HepG2 (cell line): Measurements from ENCODE around the gene S100A12. TPM values are rescaled to one million over a fixed set of nuclear protein-coding genes. Genes with fewer than 3 reads are reported as not detected.

Experiments
- ATAD3A ChIP-seq: sonication (generic); formaldehyde crosslinking; IDR thresholded peaks from 2 replicates; pipeline ENCODE4 v1.4.0; 2020; ENCODE audit warnings: missing genetic modification reagents
- ATF6 ChIP-seq: sonication (generic); formaldehyde crosslinking; conservative IDR thresholded peaks from 2 replicates; pipeline ENCODE4 v1.4.0; 2020; ENCODE audit warnings: missing genetic modification reagents
- BCLAF1 ChIP-seq: fragments of 450-650 bp; IDR thresholded peaks from 2 replicates; pipeline ENCODE4 v1.6.1; 2017; ENCODE audit warnings: mild to moderate bottlenecking
- CBX5 ChIP-seq: sonication (generic); formaldehyde crosslinking; IDR thresholded peaks from 2 replicates; pipeline ENCODE4 v1.4.0; 2020; ENCODE audit warnings: missing genetic modification reagents, borderline replicate concordance
- CSRNP1 ChIP-seq: sonication (generic); formaldehyde crosslinking; IDR thresholded peaks from 2 replicates; pipeline ENCODE4 v1.8.1; 2023; ENCODE audit warnings: mild to moderate bottlenecking, missing genetic modification reagents
- IKZF5 ChIP-seq: IDR thresholded peaks from 2 replicates; pipeline ENCODE4 v1.6.1; 2018; ENCODE audit warnings: missing genetic modification reagents, mild to moderate bottlenecking, missing compliant biosample characterization
- KDM5B ChIP-seq: sonication (generic); formaldehyde crosslinking; IDR thresholded peaks from 2 replicates; pipeline ENCODE4 v1.4.0; 2020; ENCODE audit warnings: missing genetic modification reagents, mild to moderate bottlenecking, borderline replicate concordance
- PPARG ChIP-seq: conservative IDR thresholded peaks from 2 replicates; pipeline ENCODE4 v1.6.1; 2016; ENCODE audit warnings: missing biosample characterization, missing genetic modification reagents
- THAP9 ChIP-seq: sonication (generic); formaldehyde crosslinking; IDR thresholded peaks from 2 replicates; pipeline ENCODE4; 2020; ENCODE audit warnings: missing genetic modification reagents, mild to moderate bottlenecking, borderline replicate concordance
- TIGD3 ChIP-seq: sonication (generic); formaldehyde crosslinking; IDR thresholded peaks from 2 replicates; pipeline ENCODE4 v1.5.1; 2020; ENCODE audit warnings: mild to moderate bottlenecking, missing genetic modification reagents, borderline replicate concordance
- ZBTB42 ChIP-seq: sonication (generic); formaldehyde crosslinking; IDR thresholded peaks from 2 replicates; pipeline ENCODE4 v1.5.0; 2020; ENCODE audit warnings: mild to moderate bottlenecking, missing genetic modification reagents
- ZNF121 ChIP-seq: sonication (generic); formaldehyde crosslinking; IDR thresholded peaks from 2 replicates; pipeline ENCODE4 v1.5.0; 2020; ENCODE audit warnings: mild to moderate bottlenecking, missing genetic modification reagents
- ZNF574 ChIP-seq: sonication (generic); formaldehyde crosslinking; IDR thresholded peaks from 2 replicates; pipeline ENCODE4 v1.4.0; 2020; ENCODE audit warnings: missing genetic modification reagents
- polyA plus RNA-seq, 8 experiments: library from polyadenylated mRNA; depleted of rRNA in 3 of 8; stranded (reverse) in 7 of 8; unstranded in 1 of 8; fragments of >200 nt; fragmentation: Illumina TruSeq in 4 of 8; extraction: Trizol in 4 of 8; gene quantifications; 2 replicates each; pipeline versions ENCODE4 v1.2.1 to v1.2.3, GENCODE V29; 2011 to 2016; ENCODE audit warnings: low read depth in 4 of 8, missing spikeins in 1 of 8, mixed read lengths in 1 of 8; ENCODE audit not compliant: insufficient read depth in 1 of 8
- total RNA-seq, 5 experiments: library from RNA; depleted of rRNA; stranded (reverse); fragments of >200 nt; fragmentation: Illumina TruSeq; extraction: Trizol; gene quantifications; 2 replicates each; pipeline ENCODE4 v1.2.3, GENCODE V29; 2016; ENCODE audit warnings: low read depth in 1 of 5

The S100A12 gene
- total and polyA plus RNA-seq, 2 of the 13 experiments (the other 11 are each of a cell fraction or from before 2014, with no cell fraction given): not detected

GRCh38 chr1:153422450-153423068 lies 47.1 kb upstream of the S100A12 start (continued):
- TF ChIP-seq ZNF121 (no peak), KDM5B (CRISPR knock-in tag) (no peak), IKZF5 (CRISPR knock-in tag) (peak; percentile 34; the same call in 1 of the 2 replicates), BCLAF1 (no peak), ATF6 (CRISPR knock-in tag) (no peak), ZNF574 (CRISPR knock-in tag) (0 out of 2 replicates have a peak, but pooled peaks have one; percentile 44), PPARG (CRISPR knock-in tag) (peak; percentile 42; the same call in 1 of the 2 replicates), CSRNP1 (CRISPR knock-in tag) (no peak), TIGD3 (CRISPR knock-in tag) (no peak), THAP9 (CRISPR knock-in tag) (no peak), CBX5 (CRISPR knock-in tag) (no peak), ATAD3A (CRISPR knock-in tag) (no peak), ZBTB42 (CRISPR knock-in tag) (no peak)
